Measurements from ENCODE around the gene MAMLD1.

Gene MAMLD1

DNA sequence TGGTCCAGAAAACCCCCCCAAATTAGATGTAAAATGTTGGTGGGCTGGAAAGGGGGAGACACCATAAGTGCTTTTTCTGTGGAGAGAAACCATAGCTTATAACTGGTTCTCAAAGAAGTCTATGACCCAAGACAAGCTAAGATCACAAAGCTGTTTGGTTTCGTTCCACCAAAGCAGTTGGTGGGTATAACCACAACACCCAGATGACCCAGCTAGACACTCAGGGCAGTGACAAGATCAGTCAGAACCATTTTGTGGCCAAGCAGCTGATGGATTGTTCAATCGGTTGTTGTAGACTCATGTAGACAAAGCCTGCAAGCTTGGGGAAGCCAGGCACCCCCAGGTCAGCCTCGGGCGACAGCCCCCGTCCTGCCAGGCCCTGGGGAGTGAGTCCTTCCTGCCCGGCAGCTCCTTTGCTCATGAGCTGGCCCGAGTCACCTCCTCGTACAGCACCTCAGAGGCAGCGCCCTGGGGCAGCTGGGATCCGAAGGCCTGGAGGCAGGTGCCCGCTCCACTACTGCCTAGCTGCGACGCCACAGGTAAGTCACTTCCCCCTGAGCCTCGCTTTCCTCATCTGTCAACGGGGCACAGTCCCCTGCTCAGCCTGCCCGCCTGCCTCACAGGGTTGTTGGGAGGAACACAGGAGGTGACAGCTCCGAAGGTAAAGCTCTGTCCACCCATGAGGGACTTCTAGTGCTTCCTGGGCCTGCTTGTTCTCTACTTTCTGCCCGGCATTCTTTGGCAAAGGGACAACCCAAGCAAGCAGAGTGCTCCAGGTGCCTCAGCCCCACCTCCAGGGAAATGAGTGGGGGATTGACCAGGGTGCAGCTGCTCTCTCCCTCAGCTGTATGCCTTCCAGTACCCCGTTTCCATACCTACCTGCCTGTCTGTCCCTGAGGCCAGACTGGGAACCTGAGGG is 140.1 kb downstream of the MAMLD1 start:
- no peak for DNase-seq (ENCODE audit: low read depth in 2 of 2)

GRCh38 chrX:150503898-150504219 is 140.7 kb downstream of the MAMLD1 start:
- no peak for DNase-seq (ENCODE audit: low read depth in 2 of 2)

DNA sequence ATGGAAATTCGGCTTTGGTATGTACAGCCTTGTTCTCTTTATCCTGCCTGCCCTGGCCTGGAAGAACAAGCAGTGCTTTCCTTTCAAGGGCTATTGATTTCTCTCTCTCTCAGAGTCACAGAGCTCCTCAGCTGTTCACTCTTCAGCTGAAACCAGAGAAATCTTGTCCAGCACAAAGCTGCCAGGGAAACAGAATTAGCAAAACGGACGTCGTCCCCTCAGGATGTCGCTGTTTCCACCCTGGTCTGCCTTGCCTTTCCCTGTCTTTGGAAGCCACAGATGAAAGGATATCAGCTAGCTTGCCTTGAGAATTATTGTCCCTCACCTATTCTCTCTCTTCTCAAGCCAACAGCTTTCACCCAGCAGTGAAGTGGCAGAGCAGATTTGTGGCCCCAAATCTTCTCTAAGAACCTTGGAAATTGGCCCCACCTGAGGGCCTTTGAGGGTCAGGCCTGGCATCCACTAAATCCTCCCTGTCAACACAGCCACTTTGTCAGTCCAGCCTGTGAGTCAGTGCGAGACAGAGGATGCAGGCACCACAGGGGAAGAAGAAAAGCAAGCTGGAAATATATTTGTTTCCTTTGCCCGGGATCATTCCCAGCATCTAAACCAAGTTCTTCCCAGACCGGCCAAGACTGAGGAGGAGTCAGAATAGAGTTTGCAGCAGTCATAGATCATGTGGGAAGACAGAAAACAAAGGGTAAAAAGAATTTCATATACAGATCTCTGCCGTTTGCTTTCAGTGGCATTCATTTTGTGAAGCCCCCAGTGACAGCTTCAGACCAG is 141.5 kb downstream of the MAMLD1 start:
- DNase-seq (ENCODE audit: low read depth in 2 of 2) = no peak

- DNase-seq (ENCODE audit: low read depth in 2 of 2) = no peak
Observed at GRCh38 chrX:150506020-150506419, 142.9 kb downstream of the MAMLD1 start.

DNA sequence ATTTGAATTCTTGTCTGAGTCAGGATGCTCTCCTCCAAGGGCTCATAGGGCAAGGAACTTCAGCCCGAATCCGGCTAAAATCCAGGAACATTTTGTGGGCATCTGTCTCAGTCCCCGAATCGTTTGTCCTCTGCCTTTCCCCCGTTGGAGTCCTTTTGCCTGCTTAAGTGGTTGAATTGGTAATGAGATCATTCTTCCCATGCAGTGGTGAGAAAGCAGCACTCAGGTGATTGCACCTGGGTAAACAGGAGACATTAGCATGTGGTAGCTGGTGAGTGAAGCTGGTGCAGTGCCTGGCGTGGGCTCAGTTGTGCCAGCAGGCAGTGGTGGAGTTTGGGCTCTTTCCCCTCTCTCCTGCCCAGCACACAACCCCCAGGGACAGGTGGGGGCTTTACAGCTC is 143.4 kb downstream of the MAMLD1 start:
- DNase-seq (ENCODE audit: low read depth in 2 of 2) = no peak

- no peak for DNase-seq (ENCODE audit: low read depth in 2 of 2)
Observed at GRCh38 chrX:150507251-150507856, 144.2 kb downstream of the MAMLD1 start.

DNA sequence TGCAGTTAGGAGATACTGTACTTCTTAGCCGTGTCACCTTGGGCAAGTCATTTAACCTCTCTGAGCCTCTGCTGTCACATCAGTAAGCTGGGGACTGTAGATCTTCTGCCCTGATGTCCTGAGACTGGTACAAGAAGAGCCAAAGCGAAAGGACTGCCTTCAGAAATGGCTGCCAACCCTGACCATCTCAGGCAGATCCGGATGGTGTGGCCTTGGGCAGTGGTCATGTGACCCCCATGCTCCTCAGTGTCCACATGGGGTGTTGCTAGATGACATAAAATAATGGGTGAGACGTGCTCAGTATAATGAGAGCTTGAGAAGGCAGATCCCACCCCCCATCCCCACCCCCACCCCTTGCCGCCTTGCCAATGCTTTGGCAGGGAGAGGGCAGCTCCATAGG is 144.9 kb downstream of the MAMLD1 start:
- no peak for DNase-seq (ENCODE audit: low read depth in 2 of 2)

- DNase-seq (ENCODE audit: low read depth in 2 of 2) = no peak
Observed at GRCh38 chrX:150508451-150509367, 145.6 kb downstream of the MAMLD1 start.

DNA sequence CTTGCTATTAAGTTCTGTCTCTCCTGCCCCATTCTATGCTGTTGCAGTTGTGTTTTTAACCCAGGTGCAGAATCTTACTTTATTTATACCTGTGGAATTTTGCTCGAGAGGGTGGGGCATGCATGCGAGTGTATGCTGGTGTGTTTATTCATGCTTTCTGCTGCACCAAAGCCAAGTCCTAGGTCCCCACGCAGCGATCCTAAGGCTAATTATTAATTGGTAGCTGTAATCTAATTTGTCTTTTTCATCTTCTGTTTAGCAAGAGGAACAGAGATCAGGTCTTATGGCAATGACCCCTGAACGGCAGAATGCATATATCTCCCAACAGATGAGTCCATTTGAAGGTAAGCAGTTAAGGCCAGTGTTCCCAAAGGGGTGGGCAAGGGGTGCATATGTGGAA is 146.6 kb downstream of the MAMLD1 start:
- no peak for DNase-seq (ENCODE audit: low read depth in 2 of 2)

DNA sequence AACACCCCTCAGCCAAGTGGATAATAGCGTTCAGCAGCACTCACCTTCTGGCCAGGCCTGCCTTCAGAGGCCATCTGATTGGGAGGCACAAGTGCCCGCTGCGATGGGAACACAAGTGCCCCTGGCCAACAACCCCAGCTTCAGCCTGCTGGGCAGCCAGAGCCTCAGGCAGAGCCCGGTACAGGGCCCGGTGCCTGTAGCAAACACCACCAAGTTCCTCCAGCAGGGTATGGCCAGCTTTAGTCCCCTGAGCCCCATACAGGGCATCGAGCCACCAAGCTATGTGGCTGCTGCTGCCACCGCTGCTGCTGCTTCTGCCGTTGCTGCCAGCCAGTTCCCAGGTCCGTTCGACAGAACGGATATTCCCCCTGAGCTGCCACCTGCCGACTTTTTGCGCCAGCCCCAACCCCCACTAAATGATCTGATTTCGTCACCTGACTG is 149.4 kb downstream of the MAMLD1 start:
- no peak for DNase-seq (ENCODE audit: low read depth in 2 of 2)

- DNase-seq (ENCODE audit: low read depth in 2 of 2) = no peak
Observed at GRCh38 chrX:150513544-150513943, 150.4 kb downstream of the MAMLD1 start.

- DNase-seq (ENCODE audit: low read depth in 2 of 2) = no peak
Observed at GRCh38 chrX:150514462-150514861, 151.3 kb downstream of the MAMLD1 start.

GRCh38 chrX:150515801-150516200 is 152.7 kb downstream of the MAMLD1 start:
- no peak for DNase-seq (ENCODE audit: low read depth in 2 of 2)

DNA sequence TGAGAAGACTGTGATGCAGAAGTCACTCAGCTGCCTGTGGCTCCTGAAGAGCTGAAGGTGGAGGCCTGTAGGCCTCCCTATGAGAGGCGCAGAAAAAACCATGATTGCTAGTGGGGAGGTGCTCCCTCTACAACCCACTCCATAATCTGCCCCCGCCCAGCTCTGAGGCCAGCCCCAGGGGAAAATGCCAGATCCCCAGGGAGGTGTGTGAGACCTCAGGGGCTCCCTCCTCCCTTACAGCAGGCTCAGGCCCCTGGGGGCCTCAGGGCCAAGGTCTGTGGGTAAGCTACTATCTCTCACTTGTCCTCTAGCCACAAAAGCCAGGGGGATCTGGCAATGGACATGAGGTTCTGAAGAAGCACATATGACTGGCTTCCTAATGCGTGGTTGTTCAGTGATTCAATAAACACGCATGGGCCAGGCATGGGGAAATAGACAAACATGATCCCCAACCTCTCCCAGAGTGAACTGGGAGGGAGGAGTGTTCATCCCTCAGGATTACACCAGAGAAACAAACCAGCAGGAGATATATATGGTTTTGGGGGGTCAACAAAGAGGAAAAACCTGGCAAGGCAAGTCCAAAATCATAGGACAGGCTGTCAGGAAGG is 154.3 kb downstream of the MAMLD1 start:
- DNase-seq (ENCODE audit: low read depth in 2 of 2) = no peak

DNA sequence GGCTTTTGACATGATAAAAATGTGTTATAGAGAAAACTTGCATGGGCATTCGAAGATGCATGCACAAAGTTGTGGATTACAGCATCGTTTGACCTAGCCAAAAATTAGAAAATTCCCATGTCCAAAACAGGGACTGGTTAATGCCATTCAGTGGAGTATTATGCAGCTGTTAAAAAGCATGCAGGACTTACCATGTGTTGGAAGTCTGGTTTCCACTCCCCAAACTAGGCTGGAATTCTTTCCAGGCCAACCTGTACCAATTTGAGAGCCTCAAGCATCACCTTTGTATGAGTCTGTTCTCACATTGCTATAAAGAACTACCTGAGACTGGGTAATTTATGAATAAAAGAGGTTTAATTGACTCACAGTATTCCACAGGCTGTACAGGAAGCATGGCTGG is 159.4 kb downstream of the MAMLD1 start:
- DNase-seq (ENCODE audit: low read depth in 2 of 2) = no peak

- no peak for DNase-seq (ENCODE audit: low read depth in 2 of 2)
Observed at GRCh38 chrX:150525061-150525919, 162.2 kb downstream of the MAMLD1 start.

DNA sequence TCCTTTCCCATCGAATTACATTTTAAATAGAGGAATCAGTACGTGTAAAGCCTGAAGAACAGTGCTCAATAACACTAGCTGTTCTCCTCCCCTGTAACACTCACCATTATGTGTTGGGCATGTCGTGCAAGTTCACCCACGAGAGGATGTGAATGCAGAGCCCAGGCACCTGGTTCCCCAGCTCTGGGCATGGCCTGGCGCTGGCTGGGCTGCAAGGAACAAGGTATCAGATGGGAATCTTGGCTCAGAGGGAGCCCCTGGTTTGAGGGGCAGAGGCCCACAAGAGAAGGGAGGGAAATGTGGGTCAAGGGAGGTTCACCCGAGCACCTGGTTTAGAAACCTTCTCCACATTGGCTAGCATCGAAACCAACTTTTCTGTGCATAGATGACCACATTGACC is 163.6 kb downstream of the MAMLD1 start:
- no peak for DNase-seq (ENCODE audit: low read depth in 2 of 2)

DNA sequence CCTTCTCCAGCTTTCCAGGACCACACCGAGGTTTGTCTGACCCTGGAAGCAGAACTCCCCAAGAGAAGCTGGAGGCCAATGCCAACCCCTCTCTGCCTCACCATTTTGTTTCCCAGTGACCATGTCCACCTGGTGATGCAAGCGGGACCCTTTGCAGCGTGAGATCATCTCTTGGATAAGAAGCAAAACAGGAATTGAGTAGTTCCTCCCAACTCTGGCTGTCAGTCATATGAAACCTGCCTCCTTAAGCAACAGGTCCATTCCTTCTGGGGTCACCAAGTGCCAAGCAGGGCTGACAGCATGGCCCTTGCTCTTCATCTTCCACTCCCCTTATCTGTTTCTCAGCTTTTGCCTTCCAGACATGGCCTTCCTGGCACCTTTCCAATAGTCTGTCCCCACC is 164.0 kb downstream of the MAMLD1 start:
- DNase-seq (ENCODE audit: low read depth in 2 of 2) = no peak

DNA sequence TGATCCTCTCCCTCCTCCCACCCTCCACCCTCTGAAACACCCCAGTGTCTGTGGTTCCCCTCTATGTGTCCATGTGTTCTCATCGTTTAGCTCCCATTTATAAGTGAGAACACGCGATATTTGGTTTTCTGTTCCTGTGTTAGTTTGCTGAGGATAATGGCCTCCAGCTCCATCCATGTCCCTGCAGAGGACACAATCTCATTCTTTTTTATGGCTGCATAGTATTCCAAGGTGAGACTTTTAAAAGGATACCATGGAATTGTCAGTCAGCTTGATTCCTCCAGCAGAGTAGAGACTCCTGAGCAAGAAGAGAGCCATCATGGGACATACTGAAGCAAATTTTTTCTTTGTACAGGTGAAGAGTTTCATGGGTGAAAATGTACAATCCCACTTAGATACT is 166.5 kb downstream of the MAMLD1 start:
- no peak for DNase-seq (ENCODE audit: low read depth in 2 of 2)

GRCh38 chrX:150530821-150531220 is 167.7 kb downstream of the MAMLD1 start:
- DNase-seq (ENCODE audit: low read depth in 2 of 2) = no peak
